ENCODE measurements around the gene UBAP1L.

UBAP1L gene

DNA sequence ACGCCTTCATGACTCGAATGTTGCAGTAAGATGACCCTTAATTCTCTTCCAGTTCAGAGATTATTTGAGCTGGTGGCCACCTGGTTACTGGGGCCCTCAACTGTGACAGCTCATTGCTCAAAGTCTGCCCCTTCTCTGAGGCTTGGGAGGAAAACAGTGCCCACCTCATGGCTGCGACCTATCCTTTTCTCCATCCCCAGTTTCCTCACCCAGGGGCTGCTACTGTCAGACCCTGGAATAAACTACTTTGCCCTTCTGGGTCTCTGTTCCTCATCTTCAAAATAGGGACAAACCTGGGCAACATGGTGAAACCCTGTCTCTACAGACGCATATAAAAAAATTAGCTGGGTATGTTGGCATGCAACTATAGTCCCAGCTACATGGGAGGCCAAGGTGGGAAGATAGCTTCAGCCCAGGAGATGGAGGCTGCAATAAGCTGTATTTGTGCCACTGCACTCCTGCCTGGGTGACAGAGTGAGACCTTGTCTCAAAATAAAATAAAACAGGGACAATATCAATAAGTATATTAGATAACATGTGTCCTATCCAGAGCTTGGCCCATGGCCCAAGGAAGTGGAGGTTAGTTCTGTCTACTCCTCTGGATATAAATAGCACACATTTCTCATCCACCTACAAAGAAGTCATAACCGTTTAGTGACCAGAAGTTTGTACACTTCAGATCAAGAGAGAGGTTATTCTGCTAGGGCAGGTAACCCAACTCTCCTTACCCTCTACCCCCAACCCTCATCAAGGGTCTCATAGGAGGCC is 45.0 kb downstream of the UBAP1L start:
- no peaks in the 10 kb centered on the region for H3K27me3 ChIP-seq (ENCODE audit: control insufficient read depth in 1 of 2, insufficient read depth in 2 of 2, low read length in 2 of 2)
- H3K27ac ChIP-seq (ENCODE audit: low read depth, low read length): peak overlapping the region; percentile 72
- no peaks in the 10 kb centered on the region for H3K9me3 ChIP-seq (ENCODE audit: low read length)
- peaks cover 5% of the 10 kb centered on the region for H3K36me3 ChIP-seq (ENCODE audit: insufficient read depth, low read length)
- peaks cover 54% of the 10 kb centered on the region for H3K4me1 ChIP-seq (ENCODE audit: insufficient read depth, low read length)
- H3K4me3 ChIP-seq (ENCODE audit: low read depth in 1 of 2, low read length in 2 of 2): no peak overlapping the region
- H3K9ac ChIP-seq (ENCODE audit: low read length): no peak overlapping the region

DNA sequence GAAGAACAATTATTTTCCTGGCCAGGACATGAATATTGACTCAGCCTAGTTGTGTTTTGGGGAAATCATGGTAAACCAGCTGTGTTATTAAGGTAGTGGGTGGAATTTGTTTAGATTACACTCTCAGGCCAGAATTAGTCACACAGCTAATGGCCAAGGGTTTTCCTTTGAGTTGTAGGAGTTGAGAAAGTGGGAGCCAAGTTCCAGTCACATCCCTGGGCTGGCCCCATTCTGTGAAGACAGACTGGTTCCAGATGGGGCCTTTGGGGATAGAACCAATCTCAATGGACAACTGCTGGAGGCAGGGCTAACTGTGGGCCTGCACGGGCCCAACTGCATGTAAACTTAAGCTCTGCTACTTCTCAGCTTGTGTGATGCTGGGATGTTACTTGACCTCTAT is 45.8 kb downstream of the UBAP1L start:
- no peak overlapping the region for H3K4me3 ChIP-seq (ENCODE audit: low read depth in 1 of 2, low read length in 2 of 2)
- no peaks in the 10 kb centered on the region for H3K9me3 ChIP-seq (ENCODE audit: low read length)
- peaks cover 58% of the 10 kb centered on the region for H3K4me1 ChIP-seq (ENCODE audit: insufficient read depth, low read length)
- no peaks in the 10 kb centered on the region for H3K27me3 ChIP-seq (ENCODE audit: control insufficient read depth in 1 of 2, insufficient read depth in 2 of 2, low read length in 2 of 2)
- peaks cover 7% of the 10 kb centered on the region for H3K36me3 ChIP-seq (ENCODE audit: insufficient read depth, low read length)
- H3K9ac ChIP-seq (ENCODE audit: low read length): no peak overlapping the region
- peak overlapping the region; percentile 72 for H3K27ac ChIP-seq (ENCODE audit: low read depth, low read length)

DNA sequence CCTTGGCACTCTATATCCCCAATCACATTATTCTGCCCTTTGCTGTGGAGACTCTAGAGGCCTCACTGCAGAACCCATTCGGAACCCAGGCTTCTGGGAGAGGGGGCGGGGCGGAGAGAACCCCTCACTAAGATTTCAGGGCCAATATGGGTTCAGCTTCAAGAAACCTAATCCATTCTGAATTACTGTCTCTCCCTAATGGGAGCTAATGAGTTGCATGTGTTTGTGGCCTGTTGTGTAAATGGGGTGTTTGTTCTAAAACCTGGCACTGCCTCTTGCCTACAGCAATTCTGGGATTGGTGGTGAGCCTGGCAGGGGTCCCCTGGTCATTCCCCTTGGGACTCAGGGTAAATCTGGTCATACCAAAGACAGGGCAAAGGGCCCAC is 46.6 kb downstream of the UBAP1L start:
- peaks cover 58% of the 10 kb centered on the region for H3K4me1 ChIP-seq (ENCODE audit: insufficient read depth, low read length)
- peaks cover 15% of the 10 kb centered on the region for H3K36me3 ChIP-seq (ENCODE audit: insufficient read depth, low read length)
- peak overlapping the region; percentile 72 for H3K27ac ChIP-seq (ENCODE audit: low read depth, low read length)
- H3K9me3 ChIP-seq (ENCODE audit: low read length): no peaks in the 10 kb centered on the region
- H3K4me3 ChIP-seq (ENCODE audit: low read depth in 1 of 2, low read length in 2 of 2): peak overlapping the region in 1 of 2 donors; percentile 86
- H3K27me3 ChIP-seq (ENCODE audit: control insufficient read depth in 1 of 2, insufficient read depth in 2 of 2, low read length in 2 of 2): no peaks in the 10 kb centered on the region
- no peak overlapping the region for H3K9ac ChIP-seq (ENCODE audit: low read length)

DNA sequence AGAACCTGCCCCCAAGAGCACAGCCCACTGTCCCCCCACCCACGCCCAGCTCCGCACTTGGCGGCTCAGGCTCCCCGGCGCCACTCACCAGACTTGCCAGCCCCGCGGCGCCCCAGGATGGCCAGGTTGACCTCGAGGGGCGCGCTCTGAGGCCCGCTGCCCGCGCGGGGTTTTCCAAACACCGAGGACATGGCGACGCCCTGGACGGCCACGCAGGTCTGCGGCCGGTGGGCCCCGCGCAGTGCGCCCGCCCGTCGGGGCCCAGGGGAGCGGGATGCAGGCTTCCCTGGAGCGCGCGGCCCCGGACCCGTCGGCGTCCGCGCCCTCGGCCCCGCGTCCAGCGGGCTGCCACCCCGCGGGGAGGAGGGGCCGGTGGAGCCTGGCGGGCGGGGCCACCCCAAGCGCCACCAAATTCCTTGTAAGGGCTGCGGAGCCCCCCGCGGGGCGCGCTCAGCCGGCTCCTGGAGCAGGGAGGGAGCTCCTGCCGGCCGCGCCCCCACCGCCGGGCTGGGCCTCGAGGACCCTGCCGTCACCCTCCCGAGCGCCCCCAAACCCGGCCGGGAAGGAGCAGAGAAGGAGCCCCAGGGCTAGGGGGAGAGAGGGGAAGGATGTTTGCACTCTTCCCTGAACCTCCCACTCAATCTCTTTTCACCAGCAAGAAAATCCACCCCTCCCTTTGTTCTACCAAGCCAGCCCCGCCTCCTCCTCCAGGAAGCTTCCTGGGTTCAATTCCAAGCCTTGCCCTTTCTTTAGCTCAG is 47.2 kb downstream of the UBAP1L start, which contains the start of gene RASL12:
TSS of gene RASL12 (minus strand) at position 347 of the 758 bp plus-strand sequence. CDS start at position 191, 156 bp downstream.
- Histone ChIP-seq H3K27ac (ENCODE audit: low read depth, low read length) (peak within 1 kb of the TSS; percentile 89), H3K9me3 (ENCODE audit: low read length) (no peaks in the 10 kb centered on the region), H3K9ac (ENCODE audit: low read length) (peak within 1 kb of the TSS; percentile 84), H3K4me1 (ENCODE audit: insufficient read depth, low read length) (peaks cover 58% of the 10 kb centered on the region), H3K36me3 (ENCODE audit: insufficient read depth, low read length) (peaks cover 20% of the 10 kb centered on the region), H3K27me3 (ENCODE audit: control insufficient read depth in 1 of 2, insufficient read depth in 2 of 2, low read length in 2 of 2) (no peaks in the 10 kb centered on the region), H3K4me3 (ENCODE audit: low read depth in 1 of 2, low read length in 2 of 2) (peak within 1 kb of the TSS; percentile 65 to 86)

DNA sequence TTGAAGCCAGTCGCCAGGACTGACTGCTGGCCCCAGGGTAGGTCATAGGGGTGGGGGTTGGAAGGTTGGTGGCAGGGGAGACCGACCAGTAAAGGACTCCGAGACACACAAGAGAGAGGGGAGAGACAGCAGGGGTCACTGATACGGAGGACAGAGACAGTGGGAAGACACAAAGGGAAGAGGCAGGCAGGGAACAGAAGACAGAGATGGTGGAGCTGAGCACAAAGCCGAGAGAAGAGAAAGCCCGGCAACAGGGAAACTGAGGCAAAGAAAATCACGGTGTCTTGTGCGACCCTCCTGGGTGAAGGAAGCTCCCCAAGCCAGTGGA is 47.7 kb downstream of the UBAP1L start:
- peak overlapping the region; percentile 89 for H3K27ac ChIP-seq (ENCODE audit: low read depth, low read length)
- peaks cover 21% of the 10 kb centered on the region for H3K36me3 ChIP-seq (ENCODE audit: insufficient read depth, low read length)
- peak overlapping the region; percentile 84 for H3K9ac ChIP-seq (ENCODE audit: low read length)
- H3K4me1 ChIP-seq (ENCODE audit: insufficient read depth, low read length): peaks cover 56% of the 10 kb centered on the region
- H3K9me3 ChIP-seq (ENCODE audit: low read length): no peaks in the 10 kb centered on the region
- H3K27me3 ChIP-seq (ENCODE audit: control insufficient read depth in 1 of 2, insufficient read depth in 2 of 2, low read length in 2 of 2): no peaks in the 10 kb centered on the region
- H3K4me3 ChIP-seq (ENCODE audit: low read depth in 1 of 2, low read length in 2 of 2): peak overlapping the region; percentile 65 to 86

DNA sequence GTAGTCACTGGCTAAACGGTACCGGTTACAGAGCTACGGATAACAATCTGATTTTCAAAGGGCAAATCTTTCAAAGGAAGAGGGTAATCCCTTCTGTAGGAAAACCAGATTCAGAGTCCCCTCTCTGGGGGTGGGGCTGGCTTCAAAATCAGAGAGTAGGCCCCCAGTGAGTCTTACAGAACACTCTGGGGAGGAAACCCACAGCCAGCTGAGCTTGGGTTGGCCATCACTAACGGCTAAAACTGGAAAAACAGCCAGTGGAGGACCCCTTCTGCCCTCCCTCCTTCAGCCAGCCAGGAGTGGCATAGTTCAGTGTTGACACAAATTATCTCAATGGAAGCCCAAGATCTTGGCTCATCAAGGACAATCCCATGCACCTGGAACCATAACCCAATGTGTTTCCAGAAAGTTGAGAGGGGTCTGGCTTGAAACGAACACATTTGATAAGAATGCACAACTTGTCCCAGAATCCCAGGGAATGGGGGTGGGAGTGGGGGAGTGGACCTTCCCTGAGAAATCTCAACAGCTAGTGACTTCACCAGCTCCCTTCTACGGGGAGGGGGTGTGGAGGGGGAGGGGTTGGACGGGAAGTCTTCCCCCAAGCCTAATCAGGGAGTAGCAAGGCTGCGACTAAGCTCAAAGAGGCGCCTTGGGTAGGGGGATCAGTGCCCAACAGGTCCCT is 48.2 kb downstream of the UBAP1L start:
- H3K27me3 ChIP-seq (ENCODE audit: control insufficient read depth in 1 of 2, insufficient read depth in 2 of 2, low read length in 2 of 2): no peaks in the 10 kb centered on the region
- peaks cover 51% of the 10 kb centered on the region for H3K4me1 ChIP-seq (ENCODE audit: insufficient read depth, low read length)
- H3K27ac ChIP-seq (ENCODE audit: low read depth, low read length): peak overlapping the region; percentile 89
- peak overlapping the region; percentile 65 to 86 for H3K4me3 ChIP-seq (ENCODE audit: low read depth in 1 of 2, low read length in 2 of 2)
- no peaks in the 10 kb centered on the region for H3K9me3 ChIP-seq (ENCODE audit: low read length)
- H3K9ac ChIP-seq (ENCODE audit: low read length): peak overlapping the region; percentile 84
- peaks cover 21% of the 10 kb centered on the region for H3K36me3 ChIP-seq (ENCODE audit: insufficient read depth, low read length)

DNA sequence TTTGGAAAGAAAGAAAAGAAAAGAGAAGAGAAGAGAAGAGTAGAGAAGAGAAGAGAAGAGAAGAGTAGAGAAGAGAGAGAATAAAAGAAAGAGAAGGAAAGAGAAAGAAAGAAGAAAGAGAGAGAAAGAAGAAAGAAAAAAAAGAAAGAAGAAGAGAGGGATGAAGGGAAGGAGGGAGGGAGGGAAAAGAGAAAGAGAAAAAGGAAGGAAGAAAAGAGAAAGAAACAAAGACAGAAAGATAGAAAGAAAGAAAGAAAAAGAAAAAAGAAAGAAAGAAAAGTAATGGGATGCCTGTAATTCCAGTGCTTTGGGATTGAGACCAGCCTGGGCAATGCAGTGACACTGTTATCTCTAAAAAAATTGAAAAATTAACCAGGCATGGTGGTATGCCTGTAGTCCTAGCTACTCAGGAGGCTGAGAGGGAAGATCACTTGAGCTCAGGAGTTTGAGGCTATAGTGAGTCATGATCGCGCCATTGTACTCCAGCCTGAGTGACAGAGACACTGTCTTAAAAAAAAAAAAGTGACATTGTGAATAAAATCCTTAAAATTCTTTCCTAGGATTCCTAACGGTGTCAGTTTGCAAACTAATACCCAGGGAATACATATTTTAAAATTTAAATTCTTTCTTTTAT is 48.9 kb downstream of the UBAP1L start:
- Histone ChIP-seq H3K4me1 (ENCODE audit: insufficient read depth, low read length) (peaks cover 48% of the 10 kb centered on the region), H3K36me3 (ENCODE audit: insufficient read depth, low read length) (peaks cover 21% of the 10 kb centered on the region), H3K27me3 (ENCODE audit: control insufficient read depth in 1 of 2, insufficient read depth in 2 of 2, low read length in 2 of 2) (no peaks in the 10 kb centered on the region), H3K27ac (ENCODE audit: low read depth, low read length) (peak overlapping the region; percentile 89), H3K9ac (ENCODE audit: low read length) (peak overlapping the region; percentile 84), H3K4me3 (ENCODE audit: low read depth in 1 of 2, low read length in 2 of 2) (peak overlapping the region in 1 of 2 donors; percentile 86), H3K9me3 (ENCODE audit: low read length) (no peaks in the 10 kb centered on the region)

DNA sequence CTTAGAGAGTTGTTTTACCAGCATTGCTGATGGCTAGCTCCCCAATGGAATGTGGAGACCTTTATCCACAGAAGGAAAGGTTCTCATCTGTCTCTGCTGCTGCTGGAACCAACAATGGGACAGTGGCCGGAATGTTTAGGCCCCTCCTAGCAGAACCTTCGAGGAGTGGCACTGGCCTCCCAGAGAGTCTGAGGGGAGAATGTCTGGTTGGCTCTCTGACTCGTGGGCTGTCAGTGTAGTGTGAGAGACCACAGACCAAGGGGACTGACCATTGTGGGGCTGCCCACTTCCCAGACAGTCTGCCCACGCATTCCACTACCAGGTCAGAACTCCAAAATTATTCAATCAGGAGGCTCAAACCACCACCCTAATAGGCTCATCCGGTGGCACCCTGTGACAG is 52.3 kb downstream of the UBAP1L start:
- H3K27me3 ChIP-seq (ENCODE audit: control insufficient read depth in 1 of 2, insufficient read depth in 2 of 2, low read length in 2 of 2): no peaks in the 10 kb centered on the region
- peaks cover 37% of the 10 kb centered on the region for H3K36me3 ChIP-seq (ENCODE audit: insufficient read depth, low read length)
- no peak overlapping the region for H3K4me3 ChIP-seq (ENCODE audit: low read depth in 1 of 2, low read length in 2 of 2)
- no peak overlapping the region for H3K9ac ChIP-seq (ENCODE audit: low read length)
- H3K27ac ChIP-seq (ENCODE audit: low read depth, low read length): no peak overlapping the region
- H3K4me1 ChIP-seq (ENCODE audit: insufficient read depth, low read length): peaks cover 24% of the 10 kb centered on the region
- no peaks in the 10 kb centered on the region for H3K9me3 ChIP-seq (ENCODE audit: low read length)

DNA sequence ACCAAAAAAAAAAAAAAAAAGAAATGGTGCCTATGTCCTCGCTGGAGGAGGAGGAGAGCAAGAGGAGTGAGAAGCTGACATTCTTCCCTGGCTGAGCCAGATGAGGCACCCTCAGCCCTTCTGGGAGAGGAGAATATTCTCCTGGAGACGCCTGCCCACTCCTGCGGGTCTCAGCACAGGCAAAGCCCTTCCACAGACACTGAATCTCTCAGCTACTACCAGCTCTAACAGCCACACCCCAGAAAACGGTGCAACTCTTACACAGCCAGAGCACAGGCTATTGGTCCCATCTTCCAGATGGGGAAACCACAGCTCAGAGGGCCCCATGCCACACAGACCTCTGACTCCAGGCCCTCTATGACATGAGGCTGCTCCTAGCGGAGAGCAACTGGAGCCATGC is 52.9 kb downstream of the UBAP1L start:
- H3K36me3 ChIP-seq (ENCODE audit: insufficient read depth, low read length): peaks cover 41% of the 10 kb centered on the region
- H3K27me3 ChIP-seq (ENCODE audit: control insufficient read depth in 1 of 2, insufficient read depth in 2 of 2, low read length in 2 of 2): no peaks in the 10 kb centered on the region
- no peak overlapping the region for H3K27ac ChIP-seq (ENCODE audit: low read depth, low read length)
- H3K4me1 ChIP-seq (ENCODE audit: insufficient read depth, low read length): peaks cover 24% of the 10 kb centered on the region
- no peaks in the 10 kb centered on the region for H3K9me3 ChIP-seq (ENCODE audit: low read length)
- H3K4me3 ChIP-seq (ENCODE audit: low read depth in 1 of 2, low read length in 2 of 2): no peak overlapping the region
- no peak overlapping the region for H3K9ac ChIP-seq (ENCODE audit: low read length)

DNA sequence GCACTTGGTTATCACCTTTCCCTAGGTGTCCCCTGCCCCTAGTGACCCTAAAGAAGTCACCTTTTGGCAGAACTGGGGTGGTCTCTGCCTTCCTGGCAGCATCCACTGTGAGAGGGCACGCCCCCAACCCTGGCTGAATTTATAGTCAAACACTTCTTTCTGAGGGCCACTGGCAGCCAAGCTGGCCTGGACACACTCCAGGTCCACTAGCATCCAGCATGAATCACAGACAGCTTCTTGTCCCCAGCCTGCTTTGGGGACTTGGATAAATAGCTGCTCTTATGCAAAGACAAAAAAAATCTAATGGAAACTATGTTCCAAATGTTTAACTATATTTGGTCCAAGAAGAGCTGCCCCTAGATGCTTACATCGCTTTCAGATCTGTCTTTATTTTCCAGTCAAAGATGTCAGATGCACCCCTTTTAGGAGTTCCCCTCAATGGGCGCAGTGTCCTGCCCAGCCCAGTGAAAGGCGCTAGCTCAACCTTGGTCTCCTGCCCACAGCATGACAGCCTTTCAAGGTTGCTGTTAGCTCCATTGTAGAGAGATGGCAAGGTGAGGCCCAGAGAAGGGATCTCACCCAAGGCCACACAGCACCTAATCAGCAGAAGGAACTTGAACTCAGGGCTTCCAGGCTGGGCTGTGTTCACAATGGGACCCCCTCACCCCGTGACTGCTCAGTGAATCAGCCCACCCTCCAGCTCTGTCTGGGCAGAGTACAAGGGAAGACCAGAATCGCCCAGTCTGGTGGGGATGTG is 54.2 kb downstream of the UBAP1L start:
- no peaks in the 10 kb centered on the region for H3K9me3 ChIP-seq (ENCODE audit: low read length)
- H3K4me1 ChIP-seq (ENCODE audit: insufficient read depth, low read length): peaks cover 23% of the 10 kb centered on the region
- no peak overlapping the region for H3K9ac ChIP-seq (ENCODE audit: low read length)

More for the DNA sequence above, 54.2 kb downstream of the UBAP1L start:
- Histone ChIP-seq H3K27me3 (ENCODE audit: control insufficient read depth in 1 of 2, insufficient read depth in 2 of 2, low read length in 2 of 2) (no peaks in the 10 kb centered on the region), H3K27ac (ENCODE audit: low read depth, low read length) (no peak overlapping the region), H3K36me3 (ENCODE audit: insufficient read depth, low read length) (peaks cover 53% of the 10 kb centered on the region), H3K4me3 (ENCODE audit: low read depth in 1 of 2, low read length in 2 of 2) (no peak overlapping the region)

All from muscle layer of colon (tissue), 2 donors.